DMS 273 treated with DMSO at 0.1 percent for 48 hours (cell line): ENCODE measurements around the gene GALNT2.

Experiments
- DNase-seq: peaks from one replicate; lab custom pipeline; 2025; lab: John Stamatoyannopoulos, UW

Gene GALNT2

GRCh38 chr1:230186874-230187273 lies 119.8 kb downstream of the GALNT2 start:
- DNase-seq, result no peak

- DNase-seq, result no peak
Observed at GRCh38 chr1:230187290-230187689, 120.3 kb downstream of the GALNT2 start.

GRCh38 chr1:230188826-230189225 lies 121.8 kb downstream of the GALNT2 start:
- no peak for DNase-seq

- DNase-seq, result no peak
Observed at GRCh38 chr1:230189341-230189740, 122.3 kb downstream of the GALNT2 start.

GRCh38 chr1:230189824-230190223 lies 122.8 kb downstream of the GALNT2 start:
- DNase-seq, result no peak

- no peak for DNase-seq
Observed at GRCh38 chr1:230191079-230191804, 124.2 kb downstream of the GALNT2 start.

GRCh38 chr1:230191855-230192254 lies 124.8 kb downstream of the GALNT2 start:
- DNase-seq, result no peak

GRCh38 chr1:230194525-230194924 lies 127.5 kb downstream of the GALNT2 start:
- no peak for DNase-seq

GRCh38 chr1:230195199-230195598 lies 128.2 kb downstream of the GALNT2 start:
- no peak for DNase-seq

- no peak for DNase-seq
Observed at GRCh38 chr1:230196077-230196476, 129.0 kb downstream of the GALNT2 start.

GRCh38 chr1:230197644-230198567 lies 130.9 kb downstream of the GALNT2 start:
- no peak for DNase-seq

- DNase-seq, result no peak
Observed at GRCh38 chr1:230199034-230199433, 132.0 kb downstream of the GALNT2 start.

GRCh38 chr1:230199554-230199953 lies 132.5 kb downstream of the GALNT2 start:
- DNase-seq, result no peak

- no peak for DNase-seq
Observed at GRCh38 chr1:230200276-230200675, 133.2 kb downstream of the GALNT2 start.

GRCh38 chr1:230201445-230201844 lies 134.4 kb downstream of the GALNT2 start:
- no peak for DNase-seq

- no peak for DNase-seq
Observed at GRCh38 chr1:230204842-230205241, 137.8 kb downstream of the GALNT2 start.

- DNase-seq, result no peak
Observed at GRCh38 chr1:230205719-230206198, 138.7 kb downstream of the GALNT2 start.

- no peak for DNase-seq
Observed at GRCh38 chr1:230206207-230206606, 139.2 kb downstream of the GALNT2 start.

- no peak for DNase-seq
Observed at GRCh38 chr1:230206976-230207375, 139.9 kb downstream of the GALNT2 start.

- DNase-seq, result no peak
Observed at GRCh38 chr1:230207598-230207997, 140.6 kb downstream of the GALNT2 start.

- no peak for DNase-seq
Observed at GRCh38 chr1:230208619-230209261, 141.7 kb downstream of the GALNT2 start.

- no peak for DNase-seq
Observed at GRCh38 chr1:230210326-230210980, 143.4 kb downstream of the GALNT2 start.
